IMR-90 (cell line): ENCODE data around the gene IGF1R. TPM values are rescaled to one million over a fixed set of nuclear protein-coding genes. Genes with fewer than 3 reads are reported as not detected.
A peak's percentile ranks its signal among the peaks of the same experiment; 100 is the strongest.

ENCODE experiments used
- ATAC-seq: fragments of 200-7000 bp; cut with Tn5 transposase; 2 replicates; pipeline ENCODE4 v1.9.1; 2020; ENCODE audit warnings: low read depth, mild to moderate bottlenecking, moderate library complexity
- BruUV-seq: library from RNA; stranded (reverse); fragments of 400-500 nt; replicated peaks from 2 replicates; lab custom pipeline; 2021; lab: Mats Ljungman, UMichigan
- CTCF ChIA-PET: fragments of 300-600 bp; formaldehyde crosslinking; extraction: SDS; loops from one replicate; lab custom pipeline; 2021; ENCODE audit warnings: antibody characterized with exemption; lab: Yijun Ruan, JAX
- POLR2A ChIA-PET: fragments of 300-600 bp; sonication (Branson Sonifier 250); formaldehyde crosslinking; loops from one replicate; lab custom pipeline; 2022; ENCODE audit warnings: antibody characterized with exemption; ENCODE audit not compliant: unreplicated experiment; lab: Charles Lee
- DNase-seq: peaks from one replicate; pipeline ENCODE4 v3.0.0; 2013
- H2AFZ ChIP-seq: replicated peaks from 2 replicates; pipeline ENCODE3; 2013; ENCODE audit warnings: low read length, mild to moderate bottlenecking; ENCODE audit not compliant: poor library complexity
- H2AK5ac ChIP-seq: 2 replicates; pipeline ENCODE4 v1.6.1; 2013; ENCODE audit warnings: low read depth, low read length, inconsistent platforms
- H2AK9ac ChIP-seq: replicated peaks from 2 replicates; pipeline ENCODE3; 2013; ENCODE audit warnings: mild to moderate bottlenecking, low read depth, low read length, moderate library complexity; ENCODE audit not compliant: poor library complexity
- H2BK120ac ChIP-seq: 2 replicates; pipeline ENCODE4 v1.6.1; 2013; ENCODE audit warnings: low read depth, low read length, inconsistent platforms
- H2BK15ac ChIP-seq: 3 replicates; pipeline ENCODE4 v1.6.1; 2013; ENCODE audit warnings: low read depth, low read length, inconsistent platforms
- H2BK20ac ChIP-seq: 2 replicates; pipeline ENCODE4 v1.6.1; 2013; ENCODE audit warnings: low read depth, mild to moderate bottlenecking, inconsistent platforms, low read length, moderate library complexity
- H2BK5ac ChIP-seq: 2 replicates; pipeline ENCODE4 v1.6.1; 2013; ENCODE audit warnings: mild to moderate bottlenecking, low read depth, low read length, inconsistent platforms; ENCODE audit not compliant: poor library complexity, severe bottlenecking
- H3K14ac ChIP-seq: replicated peaks from 2 replicates; pipeline ENCODE4 v1.6.1; 2013; ENCODE audit warnings: low read depth, low read length, inconsistent platforms
- H3K18ac ChIP-seq: 2 replicates; pipeline ENCODE4 v1.6.1; 2013; ENCODE audit warnings: low read depth, low read length, control low read depth
- H3K23ac ChIP-seq: 2 replicates; pipeline ENCODE4 v1.6.1; 2013; ENCODE audit warnings: low read depth, low read length, inconsistent platforms
- H3K27ac ChIP-seq: 2 replicates; pipeline ENCODE4 v1.5.1; 2013; ENCODE audit warnings: mild to moderate bottlenecking, control low read depth, low read length; ENCODE audit not compliant: insufficient read depth
- H3K27me3 ChIP-seq: 2 replicates; pipeline ENCODE4 v1.6.1; 2013; ENCODE audit warnings: low read length; ENCODE audit not compliant: control insufficient read depth, insufficient read depth
- H3K36me3 ChIP-seq: 2 replicates; pipeline ENCODE4 v1.6.1; 2013; ENCODE audit warnings: low read length, mixed read lengths; ENCODE audit not compliant: control insufficient read depth, insufficient read depth
- H3K4ac ChIP-seq: 2 replicates; pipeline ENCODE4 v1.6.1; 2013; ENCODE audit warnings: low read depth, low read length, inconsistent platforms
- H3K4me1 ChIP-seq: 2 replicates; pipeline ENCODE4 v1.6.1; 2013; ENCODE audit warnings: low read length, mixed read lengths; ENCODE audit not compliant: control insufficient read depth, insufficient read depth
- H3K4me2 ChIP-seq: 2 replicates; pipeline ENCODE4 v1.6.1; 2013; ENCODE audit warnings: low read depth, mild to moderate bottlenecking, control low read depth, low read length, moderate library complexity
- H3K4me3 ChIP-seq: 2 replicates; pipeline ENCODE4 v1.5.1; 2013; ENCODE audit warnings: low read depth, mild to moderate bottlenecking, control low read depth, low read length, moderate library complexity; ENCODE audit not compliant: insufficient read depth
- H3K56ac ChIP-seq: 2 replicates; pipeline ENCODE4 v1.6.1; 2013; ENCODE audit warnings: low read length, inconsistent platforms; ENCODE audit not compliant: insufficient read depth; ENCODE audit errors: extremely low read depth
- H3K79me1 ChIP-seq, 2 experiments: 2 replicates each; pipeline ENCODE4 v1.6.1; 2013; ENCODE audit warnings: low read length in 2 of 2, inconsistent platforms in 1 of 2, low read depth in 1 of 2
- H3K9ac ChIP-seq: 2 replicates; pipeline ENCODE4 v1.6.1; 2013; ENCODE audit warnings: low read depth, low read length, control low read depth
- H3K9me1 ChIP-seq: 2 replicates; pipeline ENCODE4 v1.6.1; 2013; ENCODE audit warnings: low read length, inconsistent platforms; ENCODE audit not compliant: insufficient read depth
- H3K9me3 ChIP-seq: 2 replicates; pipeline ENCODE4 v1.6.1; 2013; ENCODE audit warnings: low read length; ENCODE audit not compliant: control insufficient read depth, insufficient read depth
- H4K20me1 ChIP-seq: 2 replicates; pipeline ENCODE4 v1.6.1; 2013; ENCODE audit warnings: low read length, inconsistent platforms; ENCODE audit not compliant: insufficient read depth
- H4K5ac ChIP-seq: 2 replicates; pipeline ENCODE4 v1.6.1; 2013; ENCODE audit warnings: mild to moderate bottlenecking, low read depth, low read length, control low read depth
- H4K8ac ChIP-seq, 2 experiments: 2 replicates each; pipeline ENCODE4 v1.6.1; 2013; ENCODE audit warnings: low read depth in 2 of 2, low read length in 2 of 2, control low read depth in 1 of 2, inconsistent platforms in 1 of 2
- H4K91ac ChIP-seq: 2 replicates; pipeline ENCODE4 v1.6.1; 2013; ENCODE audit warnings: low read depth, low read length, inconsistent platforms; ENCODE audit not compliant: insufficient read depth
- CEBPB ChIP-seq: IDR thresholded peaks from 2 replicates; pipeline ENCODE4 v1.6.1; 2012; ENCODE audit warnings: low read depth, low read length, improper control_type of control experiment
- MXI1 ChIP-seq: IDR thresholded peaks from 2 replicates; pipeline ENCODE4 v1.6.1; 2012; ENCODE audit warnings: low read depth, mild to moderate bottlenecking, low read length, moderate library complexity, borderline replicate concordance
- NFE2L2 ChIP-seq: fragments of 150-350 bp; IDR thresholded peaks from 2 replicates; pipeline ENCODE4 v1.6.1; 2016; ENCODE audit warnings: low read depth, mild to moderate bottlenecking, low read length
- WGBS, 2 experiments: methylation state at CpG; one replicate each; pipeline versions ENCODE4 v1.1.5 to v1.1.7; 2013; ENCODE audit warnings: missing lambda C conversion rate in 2 of 2; ENCODE audit not compliant: insufficient read length in 1 of 2; ENCODE audit errors: extremely low coverage in 2 of 2; 5-methylcytosine and 5-hydroxymethylcytosine counted together
- dilution Hi-C: fragments of 300-500 bp; cut with HindIII; formaldehyde crosslinking; loops from one replicate; pipeline ENCODE4 v1.14.3; 2018; ENCODE audit warnings: low sequenced_read_pairs; ENCODE audit not compliant: unreplicated experiment
- in situ Hi-C: fragments of 300-500 bp; cut with MboI; formaldehyde crosslinking; loops from 3 replicates; pipeline ENCODE4 v1.14.3; 2019; ENCODE audit warnings: low sequenced_read_pairs, inconsistent platforms, mixed read lengths
- intact Hi-C: fragments of 100-400 bp; cut with micrococcal nuclease; formaldehyde crosslinking; loops from 2 replicates; pipeline ENCODE4 v1.10.0; 2022
- polyA plus RNA-seq, 3 experiments: library from polyadenylated mRNA; depleted of rRNA; stranded (reverse); fragments of >200 nt; gene quantifications; 2 replicates each; pipeline ENCODE4 v1.2.3, GENCODE V29; 2012; ENCODE audit warnings: low replicate concordance in 1 of 3
- total RNA-seq: library from RNA; depleted of rRNA; stranded (reverse); fragments of >200 nt; gene quantifications from 2 replicates; pipeline ENCODE4 v1.2.3, GENCODE V29; 2012
- TF ChIP-seq, protein P1 (sequence below): fragments of 150-350 bp; IDR thresholded peaks from 2 replicates; pipeline ENCODE4 v1.6.1; 2016; ENCODE audit warnings: low read depth, mild to moderate bottlenecking, low read length, moderate library complexity, borderline replicate concordance
- TF ChIP-seq, protein P2 (sequence below): conservative IDR thresholded peaks from 2 replicates; pipeline ENCODE4 v1.5.1; 2012; ENCODE audit warnings: mild to moderate bottlenecking, low read depth, low read length, improper control_type of control experiment

Gene IGF1R
- total and polyA plus RNA-seq, 2 of the 4 experiments (the other 2 are of a cell fraction), result 24.0 to 24.9 TPM

DNA sequence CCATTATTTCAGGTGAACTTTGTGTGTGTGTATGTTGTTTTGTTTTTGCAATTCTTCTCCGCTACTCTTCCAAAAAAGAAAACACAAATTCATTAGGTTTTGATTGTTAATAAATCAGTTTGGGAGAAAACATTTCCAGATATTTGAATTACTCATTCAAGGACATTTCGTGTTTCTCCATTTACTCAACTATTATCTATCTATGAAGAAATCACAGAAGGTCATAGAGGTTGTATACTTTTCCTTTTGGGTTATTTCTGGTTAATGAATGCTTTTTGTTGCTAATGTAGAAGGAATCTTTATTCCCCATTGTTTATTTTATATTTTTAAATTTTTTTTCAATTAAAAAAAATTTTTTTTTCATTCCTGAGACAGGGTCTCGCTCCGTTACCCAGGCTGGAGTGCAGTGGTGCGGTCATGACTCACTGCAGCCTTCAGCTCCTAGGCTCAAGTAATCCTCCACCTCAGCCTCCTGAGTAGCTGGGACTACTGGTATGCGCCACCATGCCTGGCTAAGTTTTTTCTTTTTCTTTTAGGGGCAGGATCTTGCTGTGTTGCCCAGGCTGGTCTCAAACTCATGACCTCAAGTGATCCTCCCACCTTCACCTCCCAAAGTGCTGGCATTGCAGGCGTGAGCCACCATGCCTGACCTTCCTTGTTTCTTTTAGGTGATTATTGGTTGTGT is 28.4 kb downstream of the IGF1R start:
- ATAC-seq, result no peak

More for the DNA sequence above, 28.4 kb downstream of the IGF1R start:
- H3K4me3 ChIP-seq, result no peak overlapping the region
- H2AFZ ChIP-seq, result no peak overlapping the region
- TF ChIP-seq, protein P1, sequence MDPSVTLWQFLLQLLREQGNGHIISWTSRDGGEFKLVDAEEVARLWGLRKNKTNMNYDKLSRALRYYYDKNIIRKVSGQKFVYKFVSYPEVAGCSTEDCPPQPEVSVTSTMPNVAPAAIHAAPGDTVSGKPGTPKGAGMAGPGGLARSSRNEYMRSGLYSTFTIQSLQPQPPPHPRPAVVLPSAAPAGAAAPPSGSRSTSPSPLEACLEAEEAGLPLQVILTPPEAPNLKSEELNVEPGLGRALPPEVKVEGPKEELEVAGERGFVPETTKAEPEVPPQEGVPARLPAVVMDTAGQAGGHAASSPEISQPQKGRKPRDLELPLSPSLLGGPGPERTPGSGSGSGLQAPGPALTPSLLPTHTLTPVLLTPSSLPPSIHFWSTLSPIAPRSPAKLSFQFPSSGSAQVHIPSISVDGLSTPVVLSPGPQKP, result no peak
- TF ChIP-seq, protein P2, sequence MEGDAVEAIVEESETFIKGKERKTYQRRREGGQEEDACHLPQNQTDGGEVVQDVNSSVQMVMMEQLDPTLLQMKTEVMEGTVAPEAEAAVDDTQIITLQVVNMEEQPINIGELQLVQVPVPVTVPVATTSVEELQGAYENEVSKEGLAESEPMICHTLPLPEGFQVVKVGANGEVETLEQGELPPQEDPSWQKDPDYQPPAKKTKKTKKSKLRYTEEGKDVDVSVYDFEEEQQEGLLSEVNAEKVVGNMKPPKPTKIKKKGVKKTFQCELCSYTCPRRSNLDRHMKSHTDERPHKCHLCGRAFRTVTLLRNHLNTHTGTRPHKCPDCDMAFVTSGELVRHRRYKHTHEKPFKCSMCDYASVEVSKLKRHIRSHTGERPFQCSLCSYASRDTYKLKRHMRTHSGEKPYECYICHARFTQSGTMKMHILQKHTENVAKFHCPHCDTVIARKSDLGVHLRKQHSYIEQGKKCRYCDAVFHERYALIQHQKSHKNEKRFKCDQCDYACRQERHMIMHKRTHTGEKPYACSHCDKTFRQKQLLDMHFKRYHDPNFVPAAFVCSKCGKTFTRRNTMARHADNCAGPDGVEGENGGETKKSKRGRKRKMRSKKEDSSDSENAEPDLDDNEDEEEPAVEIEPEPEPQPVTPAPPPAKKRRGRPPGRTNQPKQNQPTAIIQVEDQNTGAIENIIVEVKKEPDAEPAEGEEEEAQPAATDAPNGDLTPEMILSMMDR, result no peak
- TF ChIP-seq MXI1 (no peak), NFE2L2 (no peak), CEBPB (0 out of 2 replicates have a peak, but pooled peaks have one; percentile 13)
- H3K79me1 ChIP-seq, result peaks cover 6 to 82% of the 10 kb centered on the region in 2 experiments; a peak in 3 of 4 replicates
- 88% methylated on average over 3 of the region's 7 CpGs; no CpG with 5 or more reads in 1 of the 2 experiments for WGBS, 2 experiments
- H3K27me3 ChIP-seq, result no peaks in the 10 kb centered on the region
- no peak overlapping the region for H4K91ac ChIP-seq
- H3K9ac ChIP-seq, result no peak overlapping the region
- DNase-seq, result no peak
- no peaks in the 10 kb centered on the region for H3K36me3 ChIP-seq
- H3K9me3 ChIP-seq, result no peaks in the 10 kb centered on the region
- H4K20me1 ChIP-seq, result peaks cover 85% of the 10 kb centered on the region
- H3K9me1 ChIP-seq, result peaks cover 37% of the 10 kb centered on the region
- H2BK20ac ChIP-seq, result no peak overlapping the region
- no peak overlapping the region; the same call in 1 of the 2 replicates for H2AK5ac ChIP-seq
- no TSS peak for BruUV-seq
- H3K14ac ChIP-seq, result no peak overlapping the region
- no peak overlapping the region for H3K23ac ChIP-seq
- ChIA-PET CTCF (interaction anchor here (0.6 kb wide), 1 partner anchor 31 kb away, joined by 3 read pairs; no protein-coding TSS in a partner anchor), POLR2A (no interaction called here)
- dilution Hi-C loops, result no loop called here
- no peak overlapping the region for H3K27ac ChIP-seq
- H2BK120ac ChIP-seq, result no peak overlapping the region
- no peak overlapping the region for H3K18ac ChIP-seq
- no peak overlapping the region for H3K4me2 ChIP-seq
- H4K8ac ChIP-seq, result no peak overlapping the region
- no peak overlapping the region for H3K56ac ChIP-seq
- H2BK15ac ChIP-seq, result no peak overlapping the region
- no peak overlapping the region for H4K5ac ChIP-seq
- H2BK5ac ChIP-seq, result no peak overlapping the region
- no peak overlapping the region for H2AK9ac ChIP-seq
- H3K4me1 ChIP-seq, result peaks cover 10% of the 10 kb centered on the region
- intact Hi-C loops, result no loop called here
- in situ Hi-C loops, result no loop called here
- H3K4ac ChIP-seq, result no peak overlapping the region
